Gastrocnemius medialis (tissue), 4 donors: ENCODE results near the gene RNLS. TPM values are rescaled to one million over a fixed set of nuclear protein-coding genes. Genes with fewer than 3 reads are reported as not detected.

ENCODE experiments used
- ATAC-seq, 2 donors: fragments of 150-250 bp; one replicate each; pipeline ENCODE4 v1.9.1; 2016
- DNase-seq, 2 donors: peaks; one replicate each; pipeline ENCODE4 v3.0.0-alpha.2; 2019
- H3K27ac ChIP-seq, 4 donors: fragments of 200-600 bp; sonication (generic); 1 replicate in 1 of 4; 2 replicates in 3 of 4; pipeline ENCODE4 v1.5.1; 2016 to 2018; ENCODE audit warnings: mild to moderate bottlenecking in 2 of 4, moderate library complexity in 1 of 4
- H3K27me3 ChIP-seq, 3 donors: fragments of 200-600 bp; sonication (generic) in 2 of 3; 1 replicate in 1 of 3; 2 replicates in 2 of 3; pipeline versions ENCODE4 v1.5.1 to v1.6.0; 2016 to 2019; ENCODE audit warnings: mild to moderate bottlenecking in 1 of 3, moderate library complexity in 1 of 3
- H3K36me3 ChIP-seq, 2 donors: fragments of 200-600 bp; sonication (generic) in 1 of 2; one replicate each; pipeline ENCODE4 v1.5.1; 2017 to 2018
- H3K4me1 ChIP-seq, 2 donors: fragments of 200-600 bp; sonication (generic) in 1 of 2; one replicate each; pipeline ENCODE4 v1.5.1; 2016 to 2017; ENCODE audit warnings: mild to moderate bottlenecking in 2 of 2
- H3K4me3 ChIP-seq, 4 donors: fragments of 200-600 bp; sonication (generic) in 3 of 4; 1 replicate in 1 of 4; 2 replicates in 3 of 4; pipeline ENCODE4 v1.5.1; 2016 to 2019; ENCODE audit warnings: mild to moderate bottlenecking in 2 of 4
- H3K9me3 ChIP-seq, 3 donors: fragments of 200-600 bp; sonication (generic) in 2 of 3; 1 replicate in 1 of 3; 2 replicates in 2 of 3; pipeline ENCODE4 v1.5.1; 2016 to 2019
- CTCF ChIP-seq, 5 experiments: fragments of 450-650 bp in 3 of 5; fragments of 200-600 bp in 2 of 5; sonication (generic) in 2 of 5; IDR thresholded peaks in 4 of 5; conservative IDR thresholded peaks in 1 of 5; 1 replicate in 4 of 5; 2 replicates in 1 of 5; pipeline ENCODE4 v1.5.1; 2016 to 2019; ENCODE audit warnings: antibody characterized with exemption in 5 of 5, mild to moderate bottlenecking in 3 of 5, moderate library complexity in 3 of 5
- POLR2A ChIP-seq, 2 donors: fragments of 450-650 bp; IDR thresholded peaks; one replicate each; pipeline ENCODE4 v1.6.1; 2017; ENCODE audit warnings: antibody characterized with exemption in 2 of 2, mild to moderate bottlenecking in 2 of 2, moderate library complexity in 2 of 2
- in situ Hi-C, 4 donors: fragments of 200-750 bp; cut with MboI; loops; one replicate each; pipeline versions ENCODE4 v1.15.0 to v1.8.0; 2017; ENCODE audit warnings: low sequenced_read_pairs in 4 of 4
- intact Hi-C: fragments of 100-400 bp; cut with DNase I; formaldehyde crosslinking; loops from one replicate; pipeline ENCODE4 v1.15.1; 2023; ENCODE audit warnings: low total_unique reads
- total RNA-seq, 4 donors: library from RNA; depleted of rRNA; stranded (reverse); fragments of >200 nt; gene quantifications; one replicate each; pipeline versions ENCODE4 v1.1.0 to v1.2.3, GENCODE V29; 2016

RNLS gene
- total RNA-seq, 4 donors from 2014 or later = 8.1 to 17.5 (median 9.7) TPM

DNA sequence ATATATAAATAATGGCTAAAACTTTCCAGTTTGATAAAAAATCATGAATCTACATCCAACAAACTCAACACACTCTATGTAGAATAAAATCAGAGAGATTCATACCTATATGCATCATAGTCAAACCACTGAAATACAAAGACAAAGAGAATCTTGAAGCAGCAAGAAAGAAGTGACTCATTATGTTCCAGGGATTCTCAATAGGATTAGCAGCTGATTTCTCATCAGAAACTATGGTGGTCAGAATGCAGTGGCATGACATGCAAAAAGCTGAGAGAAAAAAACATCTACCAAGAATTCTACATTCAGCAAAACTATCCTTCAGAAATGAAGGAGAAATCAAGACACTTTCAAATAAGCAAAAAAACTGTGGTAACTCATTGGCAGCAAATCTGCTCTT, 187.4 kb downstream of the RNLS start:
- intact Hi-C loops (no loop called here), in situ Hi-C loops (loop anchor here in 3 of 4 donors (5.0 to 10.0 kb wide), 2 partner anchors 538 to 541 kb away; no protein-coding TSS in a partner anchor)
- Histone ChIP-seq H3K4me3 (no peak overlapping the region), H3K9me3 (peaks cover 0 to 6% (median 0%) of the 10 kb centered on the region in 3 donors), H3K27me3 (no peaks in the 10 kb centered on the region), H3K36me3 (no peaks in the 10 kb centered on the region), H3K4me1 (no peaks in the 10 kb centered on the region), H3K27ac (no peak overlapping the region)
- ATAC-seq (no peak), DNase-seq (no peak)
- TF ChIP-seq POLR2A (IDR thresholded peaks at IDR 0.05) (no peak), CTCF (IDR thresholded peaks at IDR 0.05 in 4 of 5, conservative IDR thresholded peaks at IDR 0.05 in 1 of 5) (no peak)

DNA sequence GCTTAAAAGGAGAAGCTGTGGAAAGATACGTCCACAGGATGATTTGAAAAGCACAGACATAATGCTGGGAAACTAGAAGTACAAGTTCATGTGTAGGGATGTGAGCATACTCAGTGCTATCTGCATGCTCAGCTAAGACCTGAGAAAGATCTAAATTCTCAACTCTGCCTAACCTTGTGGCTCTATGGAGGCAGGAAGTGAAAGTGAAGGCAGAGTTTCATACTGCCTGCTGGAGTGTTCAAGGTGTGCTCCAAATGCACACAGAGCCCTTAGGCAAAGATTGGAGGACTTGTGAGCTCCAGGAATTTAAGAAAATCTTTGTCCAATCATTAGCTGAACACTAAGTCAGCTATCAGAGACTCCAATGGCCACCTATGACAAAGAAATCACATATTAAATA, 190.9 kb downstream of the RNLS start:
- Histone ChIP-seq H3K4me1 (peaks cover 4 to 6% of the 10 kb centered on the region in 2 donors), H3K4me3 (no peak overlapping the region), H3K36me3 (no peaks in the 10 kb centered on the region), H3K27me3 (no peaks in the 10 kb centered on the region), H3K27ac (no peak overlapping the region), H3K9me3 (peaks cover 0 to 6% (median 0%) of the 10 kb centered on the region in 3 donors)
- TF ChIP-seq CTCF (IDR thresholded peaks at IDR 0.05 in 4 of 5, conservative IDR thresholded peaks at IDR 0.05 in 1 of 5) (no peak), POLR2A (IDR thresholded peaks at IDR 0.05) (no peak)
- no peak for ATAC-seq
- intact Hi-C loops = no loop called here
- in situ Hi-C loops = loop anchor here in 2 of 4 donors (10.0 kb wide), 1 partner anchor 537 kb away; no protein-coding TSS in a partner anchor
- DNase-seq = no peak

DNA sequence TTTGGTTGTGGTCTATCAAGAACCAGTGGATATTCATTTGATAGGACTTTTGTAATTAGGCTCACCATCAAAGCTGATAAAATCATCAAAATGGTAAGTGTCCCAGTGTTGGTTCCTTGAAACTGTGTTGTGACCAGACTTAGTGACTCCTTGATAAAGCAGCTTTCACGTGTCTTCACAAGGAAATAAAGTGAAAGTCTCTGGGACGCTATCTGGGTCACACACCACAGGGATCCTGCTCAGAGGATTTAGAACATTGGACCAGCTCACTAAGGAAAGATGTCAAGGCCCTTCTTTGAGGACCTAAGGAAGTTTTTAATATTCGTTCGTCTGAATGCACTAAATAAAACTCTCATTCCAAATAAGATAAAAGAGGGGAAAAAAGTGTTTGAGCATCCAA, 193.1 kb downstream of the RNLS start:
- in situ Hi-C loops = loop anchor here in 2 of 4 donors (10.0 kb wide), 1 partner anchor 535 kb away; no protein-coding TSS in a partner anchor

GRCh38 chr10:88389456-88389855, 193.7 kb downstream of the RNLS start:
- Histone ChIP-seq H3K27me3 (no peaks in the 10 kb centered on the region), H3K4me1 (peaks cover 12 to 20% of the 10 kb centered on the region in 2 donors), H3K27ac (peak overlapping the region in 3 of 4 donors; percentile 22 to 53 (median 47)), H3K9me3 (no peaks in the 10 kb centered on the region), H3K36me3 (no peaks in the 10 kb centered on the region), H3K4me3 (no peak overlapping the region)
- TF ChIP-seq POLR2A (IDR thresholded peaks at IDR 0.05) = no peak
- TF ChIP-seq CTCF (IDR thresholded peaks at IDR 0.05 in 4 of 5, conservative IDR thresholded peaks at IDR 0.05 in 1 of 5) = peak; percentile 37 to 61 (median 57)
- peak; percentile 59 to 61 for ATAC-seq
- intact Hi-C loops = loop anchor here (2.0 to 5.0 kb wide), 3 partner anchors 163 to 529 kb away; no protein-coding TSS in a partner anchor
- DNase-seq = peak in 1 of 2 donors; percentile 2
- in situ Hi-C loops = loop anchor here in 1 of 4 donors (5.0 kb wide), 1 partner anchor 527 kb away; the partner anchor contains the start of genes KLLN and PTEN

More for the DNA sequence above, 193.1 kb downstream of the RNLS start:
- no peaks in the 10 kb centered on the region for H3K36me3 ChIP-seq
- DNase-seq (no peak), ATAC-seq (no peak)
- H3K27me3 ChIP-seq = no peaks in the 10 kb centered on the region
- no peak for TF ChIP-seq CTCF (IDR thresholded peaks at IDR 0.05 in 4 of 5, conservative IDR thresholded peaks at IDR 0.05 in 1 of 5)
- TF ChIP-seq POLR2A (IDR thresholded peaks at IDR 0.05) = no peak
- intact Hi-C loops = no loop called here
- no peak overlapping the region for H3K4me3 ChIP-seq
- no peaks in the 10 kb centered on the region for H3K9me3 ChIP-seq
- peaks cover 12 to 20% of the 10 kb centered on the region in 2 donors for H3K4me1 ChIP-seq
- peak overlapping the region in 3 of 4 donors; percentile 5 to 44 (median 22) for H3K27ac ChIP-seq
